A549 (cell line): Measurements from ENCODE around the gene ASTN1.

Experiments
- CTCF ChIP-seq: fragments of >200 bp; sonication (Bioruptor Twin); formaldehyde crosslinking; IDR thresholded peaks from 3 replicates; pipeline ENCODE4 v1.5.1; 2016
- EP300 ChIP-seq, 2 experiments: fragments of >200 bp; sonication (Bioruptor Twin); formaldehyde crosslinking; IDR thresholded peaks; 2 replicates in 1 of 2; 3 replicates in 1 of 2; pipeline ENCODE4 v1.6.1; 2016 to 2017
- HOXB13 ChIP-seq: fragments of 250-450 bp; sonication (Bioruptor Pico); IDR thresholded peaks from 2 replicates; pipeline ENCODE4 v1.5.0; 2020; ENCODE audit warnings: low read depth, mild to moderate bottlenecking, moderate library complexity
- JUNB ChIP-seq: fragments of >200 bp; sonication (Bioruptor Twin); formaldehyde crosslinking; IDR thresholded peaks from 2 replicates; pipeline ENCODE4 v1.6.1; 2016
- NR3C1 ChIP-seq: fragments of >200 bp; sonication (Bioruptor Twin); formaldehyde crosslinking; IDR thresholded peaks from 3 replicates; pipeline ENCODE4 v1.6.1; 2017
- PHF8 ChIP-seq: fragments of 200-600 bp; sonication (generic); IDR thresholded peaks from 2 replicates; pipeline ENCODE4 v1.6.1; 2016; ENCODE audit warnings: low read depth, mild to moderate bottlenecking, antibody characterized with exemption, moderate library complexity, borderline replicate concordance
- POLR2A ChIP-seq: IDR thresholded peaks from 2 replicates; pipeline ENCODE4 v1.6.1; 2012; ENCODE audit warnings: mild to moderate bottlenecking, low read length
- ZFP36 ChIP-seq: fragments of 450-650 bp; IDR thresholded peaks from 2 replicates; pipeline ENCODE4 v1.6.1; 2014; ENCODE audit warnings: borderline replicate concordance; ENCODE audit not compliant: partially characterized antibody
- TF ChIP-seq, protein P1 (sequence below): fragments of 450-650 bp; IDR thresholded peaks from 2 replicates; pipeline ENCODE4 v1.6.1; 2014; ENCODE audit warnings: antibody characterized with exemption

GRCh38 chr1:177012342-177012925, 152.1 kb downstream of the ASTN1 start:
- TF ChIP-seq CTCF (no peak), HOXB13 (CRISPR knock-in tag) (no peak), POLR2A (no peak), ZFP36 (no peak), JUNB (no peak), EP300 (IDR thresholded peaks at IDR 0.05) (no peak), PHF8 (no peak), NR3C1 (no peak)
- TF ChIP-seq, protein P1, sequence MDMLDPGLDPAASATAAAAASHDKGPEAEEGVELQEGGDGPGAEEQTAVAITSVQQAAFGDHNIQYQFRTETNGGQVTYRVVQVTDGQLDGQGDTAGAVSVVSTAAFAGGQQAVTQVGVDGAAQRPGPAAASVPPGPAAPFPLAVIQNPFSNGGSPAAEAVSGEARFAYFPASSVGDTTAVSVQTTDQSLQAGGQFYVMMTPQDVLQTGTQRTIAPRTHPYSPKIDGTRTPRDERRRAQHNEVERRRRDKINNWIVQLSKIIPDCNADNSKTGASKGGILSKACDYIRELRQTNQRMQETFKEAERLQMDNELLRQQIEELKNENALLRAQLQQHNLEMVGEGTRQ, result no peak
